ENCODE measurements around the gene IREB2. TPM values are rescaled to one million over a fixed set of nuclear protein-coding genes. Genes with fewer than 3 reads are reported as not detected.

IREB2 gene
- total RNA-seq, 2 experiments from 2014 or later: 84.3 to 89.0 TPM

GRCh38 chr15:78540141-78540870 is 102.3 kb downstream of the IREB2 start, which contains the start of gene PSMA4:
Gene PSMA4 (plus strand): TSS chr15:78540444. CDS start chr15:78541928, 1,484 bp downstream.
- no peaks in the 10 kb centered on the region for H3K27me3 Mint-ChIP-seq

GRCh38 chr15:78540871-78541743 is 103.1 kb downstream of the IREB2 start:
- peaks cover 35% of the 10 kb centered on the region for H3K36me3 ChIP-seq (ENCODE audit: insufficient read depth, low read length)
- Mint-ChIP-seq H3K27me3 (no peaks in the 10 kb centered on the region), H3K36me3 (ENCODE audit: low read depth) (peaks cover 62% of the 10 kb centered on the region), H3K27ac (peak overlapping the region; percentile 99), H3K9me3 (no peaks in the 10 kb centered on the region), H3K4me3 (peak overlapping the region; percentile 93), H3K4me1 (ENCODE audit: low read depth) (peaks cover 36% of the 10 kb centered on the region)
- CTCF ChIA-PET: interaction anchor here (1.1 to 1.9 kb wide), 2 partner anchors 9 to 210 kb away, joined by 3 to 5 read pairs; no protein-coding TSS in a partner anchor
- no peak for TF ChIP-seq CTCF (IDR thresholded peaks at IDR 0.05)
- peak in 4 of 14 experiments; percentile 5 to 38 (median 30) for DNase-seq
- ATAC-seq (ENCODE audit: poor library complexity): no peak
- no peaks in the 10 kb centered on the region for H3K27me3 ChIP-seq (ENCODE audit: control insufficient read depth in 1 of 2, insufficient read depth in 2 of 2, low read length in 2 of 2)
- intact Hi-C loops (cut with DNase I, micrococcal nuclease): loop anchor here (1.0 to 10.0 kb wide), 6 partner anchors 24 to 236 kb away; partner anchors contain the start of genes CHRNA5 (in 2 of the 2) and IREB2 (in 1 of the 2)
- peak overlapping the region; percentile 92 to 97 for H3K27ac ChIP-seq (ENCODE audit: low read depth in 1 of 2, low read length in 2 of 2)
- POLR2A ChIA-PET: interaction anchor here (0.5 to 3.9 kb wide), 17 partner anchors 8 to 332 kb away, joined by 3 to 51 read pairs (median 6); partner anchors contain the start of genes CHRNA5, DNAJA4, HYKK and IREB2
- no peaks in the 10 kb centered on the region for H3K9me3 ChIP-seq (ENCODE audit: control insufficient read depth in 1 of 2, insufficient read depth in 1 of 2, low read length in 2 of 2)
- H3K4me1 ChIP-seq (ENCODE audit: insufficient read depth, low read length): peaks cover 30% of the 10 kb centered on the region
- H3K4me3 ChIP-seq (ENCODE audit: low read length): peak overlapping the region; percentile 77

More at GRCh38 chr15:78540141-78540870, 102.3 kb downstream of the IREB2 start, which contains the start of gene PSMA4:
- ATAC-seq (ENCODE audit: poor library complexity): peak; percentile 84
- CTCF ChIA-PET: interaction anchor here (1.9 kb wide), 1 partner anchor 10 kb away, joined by 5 read pairs; no protein-coding TSS in a partner anchor
- H3K4me3 ChIP-seq (ENCODE audit: low read length): peak within 1 kb of the TSS; percentile 77
- H3K4me1 ChIP-seq (ENCODE audit: insufficient read depth, low read length): peaks cover 30% of the 10 kb centered on the region
- POLR2A ChIA-PET: interaction anchor here (0.6 to 3.9 kb wide), 20 partner anchors 9 to 333 kb away, joined by 3 to 51 read pairs (median 5); partner anchors contain the start of genes CHRNA5, DNAJA4, HYKK and IREB2
- TF ChIP-seq CTCF (IDR thresholded peaks at IDR 0.05): no peak
- H3K4me3 Mint-ChIP-seq: peak within 1 kb of the TSS; percentile 93
- H3K27me3 ChIP-seq (ENCODE audit: control insufficient read depth in 1 of 2, insufficient read depth in 2 of 2, low read length in 2 of 2): no peaks in the 10 kb centered on the region
- peak; percentile 87 to 96 (median 93) for DNase-seq
- no peaks in the 10 kb centered on the region for H3K9me3 ChIP-seq (ENCODE audit: control insufficient read depth in 1 of 2, insufficient read depth in 1 of 2, low read length in 2 of 2)
- peak within 1 kb of the TSS; percentile 92 to 97 for H3K27ac ChIP-seq (ENCODE audit: low read depth in 1 of 2, low read length in 2 of 2)
- intact Hi-C loops (cut with DNase I, micrococcal nuclease): loop anchor here (1.0 to 10.0 kb wide), 5 partner anchors 24 to 236 kb away; partner anchors contain the start of genes CHRNA5 (in 2 of the 2) and IREB2 (in 1 of the 2)
- peaks cover 32% of the 10 kb centered on the region for H3K4me1 Mint-ChIP-seq (ENCODE audit: low read depth)
- H3K36me3 Mint-ChIP-seq (ENCODE audit: low read depth): peaks cover 54% of the 10 kb centered on the region
- no peaks in the 10 kb centered on the region for H3K9me3 Mint-ChIP-seq
- peaks cover 27% of the 10 kb centered on the region for H3K36me3 ChIP-seq (ENCODE audit: insufficient read depth, low read length)
- peak within 1 kb of the TSS; percentile 99 for H3K27ac Mint-ChIP-seq

GRCh38 chr15:78541744-78542034 is 103.7 kb downstream of the IREB2 start:
- peak overlapping the region; percentile 93 for H3K4me3 Mint-ChIP-seq
- peak overlapping the region; percentile 77 for H3K4me3 ChIP-seq (ENCODE audit: low read length)
- ChIA-PET CTCF (interaction anchor here (1.1 to 1.9 kb wide), 2 partner anchors 8 to 210 kb away, joined by 3 to 5 read pairs; no protein-coding TSS in a partner anchor), POLR2A (interaction anchor here (0.6 to 3.9 kb wide), 4 partner anchors 8 to 277 kb away, joined by 3 to 51 read pairs (median 9); partner anchors contain the start of genes DNAJA4 and IREB2)
- peak overlapping the region; percentile 99 for H3K27ac Mint-ChIP-seq
- ATAC-seq (ENCODE audit: poor library complexity) (no peak), DNase-seq (no peak)
- H3K36me3 Mint-ChIP-seq (ENCODE audit: low read depth): peaks cover 68% of the 10 kb centered on the region
- H3K27me3 Mint-ChIP-seq: no peaks in the 10 kb centered on the region
- no peak for TF ChIP-seq CTCF (IDR thresholded peaks at IDR 0.05)
- intact Hi-C loops (cut with DNase I, micrococcal nuclease): loop anchor here (1.0 to 10.0 kb wide), 4 partner anchors 23 to 237 kb away; partner anchors contain the start of gene CHRNA5 (in 1 of the 2)
- peaks cover 36% of the 10 kb centered on the region for H3K4me1 Mint-ChIP-seq (ENCODE audit: low read depth)
- H3K9me3 Mint-ChIP-seq: no peaks in the 10 kb centered on the region
- H3K36me3 ChIP-seq (ENCODE audit: insufficient read depth, low read length): peaks cover 40% of the 10 kb centered on the region
- H3K27ac ChIP-seq (ENCODE audit: low read depth in 1 of 2, low read length in 2 of 2): peak overlapping the region; percentile 92 to 97
- H3K4me1 ChIP-seq (ENCODE audit: insufficient read depth, low read length): peaks cover 30% of the 10 kb centered on the region
- H3K9me3 ChIP-seq (ENCODE audit: control insufficient read depth in 1 of 2, insufficient read depth in 1 of 2, low read length in 2 of 2): no peaks in the 10 kb centered on the region
- H3K27me3 ChIP-seq (ENCODE audit: control insufficient read depth in 1 of 2, insufficient read depth in 2 of 2, low read length in 2 of 2): no peaks in the 10 kb centered on the region

All from CD4-positive, alpha-beta T cell (primary cell).